GM19025 (cell line): Measurements from ENCODE around the gene RAD9A.

ENCODE experiments used
- ATAC-seq: cut with Tn5 transposase; IDR thresholded peaks from one replicate; pipeline ENCODE4 v1.9.1; 2021; ENCODE audit warnings: mild to moderate bottlenecking, low read depth, moderate library complexity; ENCODE audit not compliant: unreplicated experiment

The RAD9A gene

GRCh38 chr11:67373648-67374570 is 17.9 kb upstream of the RAD9A start:
- no peak for ATAC-seq

DNA sequence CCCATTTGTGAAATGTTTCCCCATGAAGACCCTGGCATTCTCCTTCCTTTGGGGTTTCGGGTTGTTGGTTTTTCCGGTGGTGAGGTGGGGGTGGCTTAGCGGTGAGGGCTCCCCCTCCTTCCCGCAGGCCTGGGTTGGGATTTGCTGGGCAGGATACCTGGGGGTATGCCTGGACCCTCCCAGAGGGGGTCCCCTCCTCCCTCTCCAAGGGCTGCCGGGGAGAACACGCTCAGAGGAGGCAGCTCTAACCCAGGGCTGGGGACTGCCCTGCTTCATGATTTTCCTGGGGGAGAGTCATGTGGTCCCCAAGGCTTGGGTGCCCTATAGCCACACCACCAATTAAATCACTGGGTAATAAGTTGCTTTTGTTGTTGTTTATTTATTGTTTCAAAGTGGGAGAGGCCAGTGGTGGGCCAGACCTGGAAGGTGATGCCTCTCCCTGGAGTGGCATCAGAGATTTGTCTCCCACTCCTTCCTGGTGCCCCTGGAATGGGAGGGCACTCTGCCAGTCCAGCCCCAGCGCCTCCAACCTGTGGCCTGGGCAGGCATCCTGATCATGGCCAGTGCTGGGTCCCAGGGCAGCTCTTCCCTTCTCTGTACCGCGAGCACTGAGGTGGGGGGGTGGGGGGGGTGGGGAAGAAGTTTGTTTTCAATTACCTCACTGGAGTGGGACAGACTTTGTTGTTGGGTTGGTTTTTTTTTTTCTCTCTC is 17.1 kb upstream of the RAD9A start:
- no peak for ATAC-seq

GRCh38 chr11:67375320-67376055 is 16.3 kb upstream of the RAD9A start:
- no peak for ATAC-seq

- no peak for ATAC-seq
Measured at GRCh38 chr11:67376063-67376820, 15.5 kb upstream of the RAD9A start.

DNA sequence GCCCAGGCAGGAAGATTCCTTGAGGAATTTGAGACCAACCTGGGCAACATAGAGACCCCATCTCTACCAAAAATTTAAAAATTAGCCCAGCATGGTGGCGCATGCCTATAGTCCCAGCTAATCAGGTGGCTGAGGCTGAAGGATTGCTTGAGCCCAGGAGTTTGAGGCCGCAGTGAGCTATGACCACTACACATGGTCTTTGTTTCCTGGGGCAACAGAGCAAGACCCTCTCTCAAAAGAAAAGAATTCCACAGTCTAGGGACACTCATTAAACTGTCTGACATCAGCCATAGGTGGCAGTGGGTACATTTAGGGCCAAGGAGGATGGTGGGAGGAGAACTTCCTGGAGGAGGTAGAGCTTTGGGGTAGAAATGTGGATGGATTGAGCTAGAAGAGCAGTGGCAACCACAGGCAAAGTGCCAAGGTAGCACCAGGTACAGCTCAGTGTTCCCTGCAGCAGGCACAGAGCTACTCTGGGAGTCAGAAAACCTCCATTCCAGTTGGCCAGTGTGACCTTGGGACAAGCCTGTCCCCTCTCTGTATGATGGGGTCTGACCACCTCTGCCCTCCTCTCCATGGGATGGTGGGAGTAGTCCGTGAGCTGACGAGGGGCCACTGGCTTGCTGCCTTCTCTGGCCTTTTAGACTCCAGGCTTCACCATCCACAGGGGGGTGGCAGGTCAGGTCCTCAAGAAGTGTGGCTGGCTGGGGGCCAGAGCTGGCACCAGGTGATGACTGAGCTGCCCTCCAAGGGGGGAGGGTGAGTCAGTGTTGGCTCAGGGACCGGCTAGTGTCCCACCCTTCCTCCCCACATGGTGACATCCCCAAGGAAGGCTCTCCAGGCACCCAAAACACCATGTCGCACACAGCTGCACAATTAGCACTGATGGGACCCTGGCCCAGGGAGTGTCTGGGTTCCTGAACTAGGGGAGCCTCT is 14.6 kb upstream of the RAD9A start:
- no peak for ATAC-seq

DNA sequence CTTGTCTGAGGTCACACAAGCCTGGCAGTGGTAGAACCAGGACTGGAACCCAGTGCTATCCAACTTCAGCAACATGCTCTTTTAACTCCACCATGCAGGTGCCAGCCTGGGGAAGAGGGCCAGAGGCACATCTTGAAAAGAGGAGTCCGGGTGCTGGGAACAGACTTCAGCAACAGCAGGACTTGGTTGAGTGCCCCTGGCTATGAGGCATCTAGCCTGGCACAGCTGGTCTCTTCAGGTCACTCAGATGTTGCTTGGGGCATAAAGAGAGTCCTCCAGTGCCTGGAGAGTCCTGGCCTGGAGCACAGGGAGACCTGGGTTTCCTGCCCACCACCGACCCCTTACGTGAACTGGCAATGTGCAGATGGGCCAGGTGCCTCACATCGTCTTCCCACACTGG is 13.2 kb upstream of the RAD9A start:
- no peak for ATAC-seq

- no peak for ATAC-seq
Measured at GRCh38 chr11:67379061-67380058, 12.4 kb upstream of the RAD9A start.

- ATAC-seq = no peak
Measured at GRCh38 chr11:67381244-67381972, 10.4 kb upstream of the RAD9A start.

- no peak for ATAC-seq
Measured at GRCh38 chr11:67382276-67383136, 9.3 kb upstream of the RAD9A start.

- ATAC-seq = no peak
Measured at GRCh38 chr11:67384851-67385366, 6.9 kb upstream of the RAD9A start.

GRCh38 chr11:67387069-67387468 is 4.7 kb upstream of the RAD9A start:
- ATAC-seq = no peak

GRCh38 chr11:67387518-67387917 is 4.3 kb upstream of the RAD9A start:
- ATAC-seq = no peak

DNA sequence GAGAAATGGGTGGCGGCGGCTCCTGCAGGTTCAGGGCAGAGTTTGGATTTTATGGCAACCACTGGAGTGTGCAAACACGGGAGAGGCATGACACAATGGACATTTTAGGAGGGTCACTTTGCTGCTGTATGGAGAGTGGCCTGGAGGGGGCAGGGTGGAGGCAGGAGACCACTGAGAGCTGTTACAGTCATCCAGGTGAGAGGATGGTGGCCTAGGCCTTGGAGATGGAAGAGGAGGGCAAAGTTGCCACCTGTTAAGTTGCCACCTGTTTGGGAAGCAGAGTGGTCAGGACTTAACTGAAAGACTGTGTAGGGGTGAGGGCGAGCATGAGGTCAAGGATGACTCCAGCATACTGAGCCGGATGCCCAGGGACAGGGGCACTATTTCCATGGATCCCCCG is 2.3 kb upstream of the RAD9A start:
- no peak for ATAC-seq

GRCh38 chr11:67390947-67391303 is 861 bp upstream of the RAD9A start:
- no peak for ATAC-seq

GRCh38 chr11:67392183-67392715 is 463 bp downstream of the RAD9A start:
- no peak for ATAC-seq

GRCh38 chr11:67393437-67393836 is 1.7 kb downstream of the RAD9A start:
- no peak for ATAC-seq
